Measurements from ENCODE around the gene CD82.

The CD82 gene

DNA sequence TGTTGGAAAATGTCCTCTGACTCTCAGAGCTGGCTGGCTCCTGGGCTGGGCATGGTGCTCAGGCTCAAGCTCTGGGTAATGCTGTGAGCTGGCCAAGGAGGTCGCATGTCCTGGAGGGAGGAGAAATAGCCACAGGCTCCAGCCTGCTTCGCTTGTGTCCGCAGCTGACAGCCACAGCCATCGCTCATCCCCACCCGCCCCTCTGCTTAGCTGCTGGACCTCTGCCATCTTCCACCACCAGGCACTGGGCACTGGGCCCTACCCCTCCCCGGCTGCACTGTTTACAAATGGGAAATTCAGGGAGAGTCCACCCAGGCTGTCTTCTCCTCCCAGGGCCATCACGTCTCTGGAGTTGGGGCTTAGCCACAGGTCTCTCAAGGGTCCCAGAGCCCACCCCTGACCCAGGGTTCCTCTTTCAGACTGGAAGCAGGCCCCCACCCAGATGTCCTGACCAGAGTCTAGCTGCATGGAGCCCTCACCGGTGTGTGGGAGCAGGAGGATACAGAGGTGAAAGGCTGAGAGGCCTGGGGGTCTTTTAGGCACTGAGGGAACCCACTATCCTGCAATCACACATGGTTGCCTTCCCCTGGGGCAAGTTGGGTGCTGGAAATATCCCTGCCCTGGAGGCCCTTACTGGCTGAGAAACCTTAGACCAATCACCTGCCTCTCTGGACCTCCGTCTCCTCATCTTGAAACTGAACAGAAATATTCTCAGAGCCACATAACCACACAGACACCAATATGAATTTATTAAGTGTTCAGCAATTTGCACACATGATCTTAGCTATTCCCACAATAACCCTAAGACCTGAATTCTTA lies 62.7 kb downstream of the CD82 start:
- TF ChIP-seq BACH2 (CRISPR knock-in tag; IDR thresholded peaks at IDR 0.05; ENCODE audit: borderline replicate concordance) (no peak), RARB (CRISPR knock-in tag; IDR thresholded peaks at IDR 0.05) (no peak), PPARA (CRISPR knock-in tag; IDR thresholded peaks at IDR 0.05; ENCODE audit: borderline replicate concordance) (no peak), ARNTL (CRISPR knock-in tag; IDR thresholded peaks at IDR 0.05; ENCODE audit: borderline replicate concordance, low read depth) (no peak), GLIS3 (CRISPR knock-in tag; IDR thresholded peaks at IDR 0.05) (no peak), ZFP30 (CRISPR knock-in tag; IDR thresholded peaks at IDR 0.05) (no peak), ZFP3 (CRISPR knock-in tag; IDR thresholded peaks at IDR 0.05) (no peak)
- TF ChIP-seq, protein P1, sequence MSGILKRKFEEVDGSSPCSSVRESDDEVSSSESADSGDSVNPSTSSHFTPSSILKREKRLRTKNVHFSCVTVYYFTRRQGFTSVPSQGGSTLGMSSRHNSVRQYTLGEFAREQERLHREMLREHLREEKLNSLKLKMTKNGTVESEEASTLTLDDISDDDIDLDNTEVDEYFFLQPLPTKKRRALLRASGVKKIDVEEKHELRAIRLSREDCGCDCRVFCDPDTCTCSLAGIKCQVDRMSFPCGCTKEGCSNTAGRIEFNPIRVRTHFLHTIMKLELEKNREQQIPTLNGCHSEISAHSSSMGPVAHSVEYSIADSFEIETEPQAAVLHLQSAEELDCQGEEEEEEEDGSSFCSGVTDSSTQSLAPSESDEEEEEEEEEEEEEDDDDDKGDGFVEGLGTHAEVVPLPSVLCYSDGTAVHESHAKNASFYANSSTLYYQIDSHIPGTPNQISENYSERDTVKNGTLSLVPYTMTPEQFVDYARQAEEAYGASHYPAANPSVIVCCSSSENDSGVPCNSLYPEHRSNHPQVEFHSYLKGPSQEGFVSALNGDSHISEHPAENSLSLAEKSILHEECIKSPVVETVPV (CRISPR knock-in tag; IDR thresholded peaks at IDR 0.05), result no peak
- ATAC-seq, result peak; percentile 89

DNA sequence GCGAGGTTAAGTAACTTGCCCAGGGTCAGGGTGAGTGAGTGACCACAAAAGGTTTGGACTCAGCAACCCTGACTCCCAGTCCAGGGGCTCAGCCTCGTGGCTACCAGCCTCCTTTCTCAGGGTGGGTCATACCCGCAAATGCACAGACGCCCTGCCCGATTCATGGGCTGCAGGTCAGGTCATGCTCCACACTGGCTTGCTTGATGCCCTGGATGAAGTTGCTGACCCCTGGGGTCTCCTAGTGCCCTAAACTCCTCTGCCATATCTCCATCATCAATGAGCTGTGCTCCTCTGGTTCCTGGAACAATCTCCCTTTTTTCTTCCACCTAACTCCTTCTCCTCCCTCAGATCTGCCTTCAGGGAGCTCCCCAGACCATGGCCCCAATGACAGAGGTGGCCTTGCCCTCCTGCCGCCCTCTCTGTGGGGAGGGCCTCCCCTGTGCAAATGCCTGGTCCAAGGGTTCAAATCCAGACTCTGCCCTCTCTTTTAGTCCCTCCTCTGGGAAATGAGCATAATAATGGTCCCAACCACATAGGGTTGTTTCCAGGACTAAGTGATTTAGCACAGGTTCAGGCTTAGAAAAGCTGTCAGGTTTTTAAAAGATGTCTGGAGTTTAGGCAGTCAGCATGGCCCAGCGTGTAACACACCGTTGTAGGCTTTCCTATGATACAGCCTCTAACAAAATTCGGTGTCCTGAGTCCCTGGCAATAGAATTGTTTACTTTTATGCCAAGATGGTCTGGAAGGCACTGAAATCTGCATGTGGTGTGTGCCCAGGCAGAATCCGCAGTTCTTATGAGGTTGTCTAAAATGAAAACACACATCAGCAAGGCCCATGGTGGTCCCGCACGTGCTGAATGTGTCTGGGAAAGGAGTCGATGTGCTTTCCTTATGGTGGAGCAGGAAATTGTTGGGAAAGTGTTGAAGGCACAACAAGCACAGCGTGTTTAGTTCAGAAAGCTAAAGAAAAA lies 63.6 kb downstream of the CD82 start:
- no peak for ATAC-seq
- TF ChIP-seq ZNF70 (CRISPR knock-in tag; IDR thresholded peaks at IDR 0.05), result no peak
- no peak for TF ChIP-seq CSDC2 (CRISPR knock-in tag; IDR thresholded peaks at IDR 0.05)
- TF ChIP-seq ZC3H10 (CRISPR knock-in tag; IDR thresholded peaks at IDR 0.05), result no peak
- TF ChIP-seq ESRRG (CRISPR knock-in tag; IDR thresholded peaks at IDR 0.05), result no peak

DNA sequence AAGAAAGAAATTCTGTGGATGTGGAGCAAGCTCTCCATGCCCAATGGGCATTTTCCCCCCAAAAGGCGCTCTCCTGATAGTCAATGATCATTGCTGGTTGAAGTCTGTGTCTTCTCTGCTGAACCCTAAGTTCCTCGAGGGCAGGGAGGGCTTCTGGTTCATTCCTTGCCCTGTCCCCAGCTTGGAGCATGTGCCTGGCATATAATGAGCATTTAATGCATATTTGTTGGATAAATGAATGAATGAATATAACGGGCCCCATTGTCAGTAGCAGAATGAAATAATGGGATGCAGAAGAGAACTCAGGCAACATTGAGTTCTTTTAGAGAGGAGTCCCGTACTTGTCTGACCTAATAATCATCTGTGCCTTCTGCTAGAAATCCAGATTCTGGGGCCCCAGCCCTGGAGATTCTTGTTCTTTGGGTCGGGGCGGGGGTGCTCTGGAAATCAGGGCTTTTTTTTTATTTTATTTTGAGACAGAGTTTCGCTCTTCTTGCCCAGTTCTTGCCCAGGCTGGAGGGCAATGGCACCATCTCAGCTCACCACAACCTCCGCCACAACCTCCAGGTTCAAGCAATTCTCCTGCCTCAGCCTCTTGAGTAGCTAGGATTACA lies 64.4 kb downstream of the CD82 start:
- no peak for ATAC-seq
- TF ChIP-seq, protein P2, sequence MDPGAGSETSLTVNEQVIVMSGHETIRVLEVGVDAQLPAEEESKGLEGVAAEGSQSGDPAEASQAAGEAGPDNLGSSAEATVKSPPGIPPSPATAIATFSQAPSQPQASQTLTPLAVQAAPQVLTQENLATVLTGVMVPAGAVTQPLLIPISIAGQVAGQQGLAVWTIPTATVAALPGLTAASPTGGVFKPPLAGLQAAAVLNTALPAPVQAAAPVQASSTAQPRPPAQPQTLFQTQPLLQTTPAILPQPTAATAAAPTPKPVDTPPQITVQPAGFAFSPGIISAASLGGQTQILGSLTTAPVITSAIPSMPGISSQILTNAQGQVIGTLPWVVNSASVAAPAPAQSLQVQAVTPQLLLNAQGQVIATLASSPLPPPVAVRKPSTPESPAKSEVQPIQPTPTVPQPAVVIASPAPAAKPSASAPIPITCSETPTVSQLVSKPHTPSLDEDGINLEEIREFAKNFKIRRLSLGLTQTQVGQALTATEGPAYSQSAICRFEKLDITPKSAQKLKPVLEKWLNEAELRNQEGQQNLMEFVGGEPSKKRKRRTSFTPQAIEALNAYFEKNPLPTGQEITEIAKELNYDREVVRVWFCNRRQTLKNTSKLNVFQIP (CRISPR knock-in tag; IDR thresholded peaks at IDR 0.05; ENCODE audit: borderline replicate concordance, low read depth), result no peak
- TF ChIP-seq TOX (CRISPR knock-in tag; IDR thresholded peaks at IDR 0.05; ENCODE audit: borderline replicate concordance), result no peak
- no peak for TF ChIP-seq GLIS3 (CRISPR knock-in tag; IDR thresholded peaks at IDR 0.05)
- TF ChIP-seq, protein P3, sequence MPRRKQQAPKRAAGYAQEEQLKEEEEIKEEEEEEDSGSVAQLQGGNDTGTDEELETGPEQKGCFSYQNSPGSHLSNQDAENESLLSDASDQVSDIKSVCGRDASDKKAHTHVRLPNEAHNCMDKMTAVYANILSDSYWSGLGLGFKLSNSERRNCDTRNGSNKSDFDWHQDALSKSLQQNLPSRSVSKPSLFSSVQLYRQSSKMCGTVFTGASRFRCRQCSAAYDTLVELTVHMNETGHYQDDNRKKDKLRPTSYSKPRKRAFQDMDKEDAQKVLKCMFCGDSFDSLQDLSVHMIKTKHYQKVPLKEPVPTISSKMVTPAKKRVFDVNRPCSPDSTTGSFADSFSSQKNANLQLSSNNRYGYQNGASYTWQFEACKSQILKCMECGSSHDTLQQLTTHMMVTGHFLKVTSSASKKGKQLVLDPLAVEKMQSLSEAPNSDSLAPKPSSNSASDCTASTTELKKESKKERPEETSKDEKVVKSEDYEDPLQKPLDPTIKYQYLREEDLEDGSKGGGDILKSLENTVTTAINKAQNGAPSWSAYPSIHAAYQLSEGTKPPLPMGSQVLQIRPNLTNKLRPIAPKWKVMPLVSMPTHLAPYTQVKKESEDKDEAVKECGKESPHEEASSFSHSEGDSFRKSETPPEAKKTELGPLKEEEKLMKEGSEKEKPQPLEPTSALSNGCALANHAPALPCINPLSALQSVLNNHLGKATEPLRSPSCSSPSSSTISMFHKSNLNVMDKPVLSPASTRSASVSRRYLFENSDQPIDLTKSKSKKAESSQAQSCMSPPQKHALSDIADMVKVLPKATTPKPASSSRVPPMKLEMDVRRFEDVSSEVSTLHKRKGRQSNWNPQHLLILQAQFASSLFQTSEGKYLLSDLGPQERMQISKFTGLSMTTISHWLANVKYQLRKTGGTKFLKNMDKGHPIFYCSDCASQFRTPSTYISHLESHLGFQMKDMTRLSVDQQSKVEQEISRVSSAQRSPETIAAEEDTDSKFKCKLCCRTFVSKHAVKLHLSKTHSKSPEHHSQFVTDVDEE (CRISPR knock-in tag; IDR thresholded peaks at IDR 0.05), result no peak
- TF ChIP-seq ZNF8 (CRISPR knock-in tag; IDR thresholded peaks at IDR 0.05), result no peak
- TF ChIP-seq ZFP30 (CRISPR knock-in tag; IDR thresholded peaks at IDR 0.05), result no peak
- no peak for TF ChIP-seq PPARA (CRISPR knock-in tag; IDR thresholded peaks at IDR 0.05; ENCODE audit: borderline replicate concordance)
- no peak for TF ChIP-seq ZC3H10 (CRISPR knock-in tag; IDR thresholded peaks at IDR 0.05)
- TF ChIP-seq ESRRG (CRISPR knock-in tag; IDR thresholded peaks at IDR 0.05), result no peak
- no peak for TF ChIP-seq ZNF565 (CRISPR knock-in tag; conservative IDR thresholded peaks at IDR 0.05; ENCODE audit: low read depth)
- TF ChIP-seq ZNF70 (CRISPR knock-in tag; IDR thresholded peaks at IDR 0.05), result no peak
- TF ChIP-seq ISL1 (CRISPR knock-in tag; IDR thresholded peaks at IDR 0.05), result no peak

DNA sequence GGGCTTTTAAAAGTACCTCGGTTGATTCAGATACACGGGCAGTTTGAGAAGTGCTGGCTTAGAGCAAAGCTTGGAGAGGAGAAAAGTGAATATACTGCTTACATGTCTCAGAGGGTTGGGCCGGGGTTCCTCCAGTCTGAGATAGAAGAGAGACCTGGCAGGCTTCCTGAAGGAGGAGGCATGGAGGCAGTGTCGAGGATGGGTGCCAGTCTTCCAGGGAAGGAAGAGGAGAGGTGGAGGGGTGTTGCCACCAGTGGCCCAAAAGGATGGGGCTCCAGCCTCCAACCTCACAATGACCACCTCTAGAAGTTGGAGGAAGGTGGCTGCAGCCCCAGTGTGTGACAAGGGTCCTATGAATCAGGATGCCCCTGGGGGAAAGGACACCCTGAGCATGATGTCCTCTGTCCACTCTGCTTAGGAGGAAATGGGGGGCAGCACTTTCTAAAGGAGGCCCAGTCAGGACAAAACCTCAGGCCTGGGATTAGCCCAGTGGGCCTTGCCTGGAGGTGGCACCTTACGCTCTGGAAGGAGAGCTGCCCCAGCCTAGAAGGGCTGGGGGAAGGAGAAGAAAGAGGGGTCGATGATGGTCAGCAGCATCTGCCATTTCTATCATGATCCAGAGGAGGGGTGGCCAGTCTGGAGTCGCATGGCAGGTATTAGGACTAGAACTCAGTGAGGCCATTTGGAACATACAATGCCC lies 65.2 kb downstream of the CD82 start:
- no peak for ATAC-seq
- TF ChIP-seq, protein P1 (CRISPR knock-in tag; IDR thresholded peaks at IDR 0.05), result no peak
- TF ChIP-seq, protein P3 (CRISPR knock-in tag; IDR thresholded peaks at IDR 0.05), result no peak
- TF ChIP-seq ZNF70 (CRISPR knock-in tag; IDR thresholded peaks at IDR 0.05), result no peak
- TF ChIP-seq ZC3H10 (CRISPR knock-in tag; IDR thresholded peaks at IDR 0.05), result no peak
- TF ChIP-seq CSDC2 (CRISPR knock-in tag; IDR thresholded peaks at IDR 0.05), result no peak
- TF ChIP-seq, protein P4, sequence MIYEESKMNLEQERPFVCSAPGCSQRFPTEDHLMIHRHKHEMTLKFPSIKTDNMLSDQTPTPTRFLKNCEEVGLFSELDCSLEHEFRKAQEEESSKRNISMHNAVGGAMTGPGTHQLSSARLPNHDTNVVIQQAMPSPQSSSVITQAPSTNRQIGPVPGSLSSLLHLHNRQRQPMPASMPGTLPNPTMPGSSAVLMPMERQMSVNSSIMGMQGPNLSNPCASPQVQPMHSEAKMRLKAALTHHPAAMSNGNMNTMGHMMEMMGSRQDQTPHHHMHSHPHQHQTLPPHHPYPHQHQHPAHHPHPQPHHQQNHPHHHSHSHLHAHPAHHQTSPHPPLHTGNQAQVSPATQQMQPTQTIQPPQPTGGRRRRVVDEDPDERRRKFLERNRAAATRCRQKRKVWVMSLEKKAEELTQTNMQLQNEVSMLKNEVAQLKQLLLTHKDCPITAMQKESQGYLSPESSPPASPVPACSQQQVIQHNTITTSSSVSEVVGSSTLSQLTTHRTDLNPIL (CRISPR knock-in tag; IDR thresholded peaks at IDR 0.05; ENCODE audit: low read depth), result no peak
- TF ChIP-seq RARB (CRISPR knock-in tag; IDR thresholded peaks at IDR 0.05), result no peak
- TF ChIP-seq BACH2 (CRISPR knock-in tag; IDR thresholded peaks at IDR 0.05; ENCODE audit: borderline replicate concordance), result no peak
- TF ChIP-seq ZNF8 (CRISPR knock-in tag; IDR thresholded peaks at IDR 0.05), result no peak

Data from SK-N-SH treated with all-trans-retinoic acid at 6 μM for 48 hours (cell line).